Bronchial epithelial cell (primary cell): ENCODE measurements around the gene ELF1. TPM values are rescaled to one million over a fixed set of nuclear protein-coding genes. Genes with fewer than 3 reads are reported as not detected.

Experiments
- DNase-seq: peaks from one replicate; pipeline ENCODE4 v3.0.0-alpha.2; 2010; ENCODE audit warnings: low read depth
- FAIRE-seq: peaks from 2 replicates; lab custom pipeline; 2011; peaks lifted over from hg19 to GRCh38; lab: Jason Lieb, UNC
- H3K27me3 ChIP-seq: 2 replicates; pipeline ENCODE4 v1.5.1; 2011; ENCODE audit warnings: low read length; ENCODE audit not compliant: control insufficient read depth, insufficient read depth
- H3K36me3 ChIP-seq: 2 replicates; pipeline ENCODE4 v1.5.1; 2011; ENCODE audit warnings: low read length; ENCODE audit not compliant: control insufficient read depth, insufficient read depth
- H3K4me3 ChIP-seq: 2 replicates; pipeline ENCODE4 v1.5.1; 2011; ENCODE audit warnings: mild to moderate bottlenecking, low read depth, low read length, control low read depth
- CTCF ChIP-seq: IDR thresholded peaks from 2 replicates; pipeline ENCODE4 v1.5.1; 2011; ENCODE audit warnings: mild to moderate bottlenecking, moderate library complexity, low read length, control low read depth, inconsistent platforms; ENCODE audit not compliant: insufficient read depth, severe bottlenecking
- total RNA-seq: library from RNA; depleted of rRNA; stranded (reverse); fragments of >200 nt; gene quantifications from 2 replicates; pipeline ENCODE4 v1.2.1, GENCODE V29; 2014

ELF1 gene
- total RNA-seq, 1 donor from 2014 or later: 57.7 TPM

DNA sequence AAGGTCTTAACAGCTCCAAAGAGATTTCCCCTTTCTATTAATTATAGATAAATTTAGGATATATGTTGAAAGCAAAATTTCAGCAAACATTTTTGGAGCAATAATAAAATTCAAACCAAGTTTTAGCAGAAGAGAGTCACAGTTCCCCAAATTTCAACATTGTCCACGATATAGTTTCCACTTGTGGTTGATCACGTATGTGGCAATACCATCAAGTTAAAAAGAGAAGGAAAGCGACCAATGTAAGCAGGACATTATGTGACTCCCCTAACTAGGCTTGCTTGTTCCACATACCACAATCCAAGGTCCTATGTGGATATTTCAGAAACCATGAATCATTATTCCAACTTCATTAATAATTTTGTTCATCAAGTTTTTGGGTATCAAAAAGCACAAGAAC lies 52.8 kb downstream of the ELF1 start:
- no peak for TF ChIP-seq CTCF
- no peak for FAIRE-seq
- Histone ChIP-seq H3K27me3 (no peaks in the 10 kb centered on the region), H3K36me3 (peaks cover 2% of the 10 kb centered on the region), H3K4me3 (no peak overlapping the region)
- no peak for DNase-seq

DNA sequence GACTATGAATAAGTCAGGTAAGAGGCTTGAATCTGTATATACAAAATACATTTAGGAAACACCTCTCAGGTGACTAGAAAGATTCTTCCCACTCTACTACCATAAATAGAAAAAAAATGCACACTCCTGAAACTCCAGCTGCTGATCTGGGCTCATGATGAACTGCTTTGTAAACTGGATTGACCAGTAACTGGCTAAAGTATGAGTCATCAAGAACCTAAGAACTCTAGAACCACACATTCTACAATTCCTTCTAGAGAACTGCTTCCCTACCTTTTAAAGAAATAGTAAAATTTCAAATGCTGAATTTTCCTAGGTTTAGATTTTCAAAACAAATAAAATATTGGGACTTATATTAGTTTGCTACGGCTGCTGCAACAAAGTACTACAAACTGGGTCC lies 55.2 kb downstream of the ELF1 start:
- DNase-seq (peak; percentile 88), FAIRE-seq (no peak)
- peaks cover 2% of the 10 kb centered on the region for H3K36me3 ChIP-seq
- H3K27me3 ChIP-seq: no peaks in the 10 kb centered on the region
- no peak overlapping the region for H3K4me3 ChIP-seq
- no peak for TF ChIP-seq CTCF

GRCh38 chr13:40961826-40962225 lies 57.3 kb downstream of the ELF1 start:
- no peak for FAIRE-seq
- no peak overlapping the region for H3K4me3 ChIP-seq
- TF ChIP-seq CTCF: no peak
- no peak for DNase-seq
- no peaks in the 10 kb centered on the region for H3K27me3 ChIP-seq
- H3K36me3 ChIP-seq: peaks cover 4% of the 10 kb centered on the region

DNA sequence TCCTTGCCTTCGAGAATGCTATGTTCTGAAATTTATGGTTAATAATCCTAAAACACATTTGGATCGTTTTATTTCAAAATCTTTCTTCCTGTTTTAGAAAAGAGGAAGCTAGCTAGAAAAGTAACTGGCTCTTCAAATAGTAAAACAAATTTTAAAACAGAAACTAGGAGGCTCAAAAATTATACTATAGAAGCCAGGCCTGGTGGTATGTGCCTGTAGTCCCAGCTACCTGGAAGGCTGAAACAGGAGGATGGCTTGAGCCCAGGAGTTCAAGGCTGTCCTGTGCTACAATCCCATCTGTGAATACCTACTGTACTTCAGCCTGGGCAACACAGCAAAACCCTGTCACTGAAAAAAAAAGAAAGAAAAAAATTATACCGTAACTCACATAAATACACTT lies 57.9 kb downstream of the ELF1 start:
- FAIRE-seq: no peak
- Histone ChIP-seq H3K4me3 (no peak overlapping the region), H3K36me3 (peaks cover 4% of the 10 kb centered on the region), H3K27me3 (no peaks in the 10 kb centered on the region)
- no peak for TF ChIP-seq CTCF
- DNase-seq: no peak

GRCh38 chr13:40960716-40961115 lies 58.4 kb downstream of the ELF1 start:
- FAIRE-seq: no peak
- Histone ChIP-seq H3K27me3 (no peaks in the 10 kb centered on the region), H3K36me3 (peaks cover 4% of the 10 kb centered on the region), H3K4me3 (no peak overlapping the region)
- TF ChIP-seq CTCF: no peak
- DNase-seq: no peak

DNA sequence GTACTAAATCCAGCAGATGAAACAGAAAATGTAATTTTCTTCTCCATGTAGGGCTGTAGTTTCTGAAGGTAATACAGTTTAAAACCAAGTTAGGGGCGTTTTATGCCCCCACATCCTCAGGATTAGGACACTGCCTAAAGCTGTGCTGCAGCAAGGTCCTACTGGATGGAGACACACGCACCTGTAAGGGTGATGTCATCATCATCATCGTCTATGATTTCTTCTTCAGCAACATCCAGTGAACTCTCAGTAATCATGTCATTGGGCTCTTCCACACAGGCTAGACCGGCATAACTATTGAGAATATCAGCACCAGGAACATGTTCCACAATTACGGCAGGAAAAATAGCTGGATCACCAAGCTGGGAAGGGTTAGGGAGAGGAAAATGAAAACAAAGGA lies 60.5 kb downstream of the ELF1 start:
- Histone ChIP-seq H3K36me3 (peaks cover 4% of the 10 kb centered on the region), H3K4me3 (no peak overlapping the region), H3K27me3 (no peaks in the 10 kb centered on the region)
- FAIRE-seq (no peak), DNase-seq (no peak)
- no peak for TF ChIP-seq CTCF
